ENCODE data around the gene KRTAP4-8.

- TF ChIP-seq JUND (IDR thresholded peaks at IDR 0.05) (no peak), TAF1 (IDR thresholded peaks at IDR 0.05; ENCODE audit: borderline replicate concordance, low read depth, low read length) (no peak), SMC3 (IDR thresholded peaks at IDR 0.05; ENCODE audit: low read depth, low read length) (no peak)
Measured at GRCh38 chr17:41069031-41069430, 28.9 kb downstream of the KRTAP4-8 start.

All from SK-N-SH (cell line).